Right lung (tissue), 5 donors: Measurements from ENCODE around the gene PDF. TPM values are rescaled to one million over a fixed set of nuclear protein-coding genes. Genes with fewer than 3 reads are reported as not detected.
"Not testable (repeated sequence)": the region's sequence is repeated elsewhere in the genome, so short reads cannot be mapped to it uniquely, and the experiment has no call there.

Experiments used
- DNase-seq, 2 donors: peaks; one replicate each; pipeline ENCODE4 v3.0.0-alpha.2; 2013
- polyA plus RNA-seq, 5 donors: library from polyadenylated mRNA; unstranded; fragments of 120-200 nt; gene quantifications; one replicate each; pipeline versions ENCODE4 v1.2.1 to v1.2.3, GENCODE V29; 2013; ENCODE audit warnings: inconsistent platforms in 1 of 5, low replicate concordance in 1 of 5; ENCODE audit not compliant: insufficient read length in 5 of 5, insufficient read depth in 1 of 5

Gene PDF
- polyA plus RNA-seq, 5 donors, result 2.1 to 10.2 (median 3.6) TPM

- no peak for DNase-seq
Observed at GRCh38 chr16:69318911-69319289, 11.5 kb downstream of the PDF start.

- DNase-seq, result no peak
Observed at GRCh38 chr16:69318177-69318910, 12.0 kb downstream of the PDF start.

- DNase-seq, result no peak
Observed at GRCh38 chr16:69316595-69317034, 13.8 kb downstream of the PDF start.

- no peak for DNase-seq
Observed at GRCh38 chr16:69315486-69316311, 14.7 kb downstream of the PDF start.

- no peak for DNase-seq
Observed at GRCh38 chr16:69314534-69314933, 15.9 kb downstream of the PDF start.

- no peak for DNase-seq
Observed at GRCh38 chr16:69313469-69313868, 16.9 kb downstream of the PDF start.

GRCh38 chr16:69311533-69312387, 18.6 kb downstream of the PDF start:
- no peak for DNase-seq

- peak; percentile 96 to 97 for DNase-seq
Observed at GRCh38 chr16:69310653-69311532, 19.5 kb downstream of the PDF start, which contains the start of gene VPS4A. Gene VPS4A (plus strand): TSS chr16:69311350. CDS start chr16:69311512, 162 bp downstream.

GRCh38 chr16:69309316-69309715, 21.1 kb downstream of the PDF start:
- no peak for DNase-seq

- DNase-seq, result no peak
Observed at GRCh38 chr16:69307856-69308255, 22.5 kb downstream of the PDF start.

GRCh38 chr16:69307091-69307490, 23.3 kb downstream of the PDF start:
- no peak for DNase-seq

GRCh38 chr16:69306031-69306430, 24.4 kb downstream of the PDF start:
- no peak for DNase-seq

GRCh38 chr16:69302301-69302700, 28.1 kb downstream of the PDF start:
- no peak for DNase-seq

GRCh38 chr16:69301861-69302260, 28.5 kb downstream of the PDF start:
- DNase-seq, result no peak

GRCh38 chr16:69301187-69301586, 29.2 kb downstream of the PDF start:
- DNase-seq, result no peak

GRCh38 chr16:69298261-69298660, 32.1 kb downstream of the PDF start:
- DNase-seq, result no peak

GRCh38 chr16:69296771-69297170, 33.6 kb downstream of the PDF start:
- DNase-seq, result not testable (repeated sequence)

GRCh38 chr16:69294051-69294450, 36.3 kb downstream of the PDF start:
- DNase-seq, result no peak

GRCh38 chr16:69293401-69293800, 37.0 kb downstream of the PDF start:
- DNase-seq, result no peak

GRCh38 chr16:69291657-69292056, 38.7 kb downstream of the PDF start:
- not testable (repeated sequence) for DNase-seq
